HG02943 (cell line): ENCODE measurements around the gene C1orf35.
"Not testable (repeated sequence)": the region's sequence is repeated elsewhere in the genome, so short reads cannot be mapped to it uniquely, and the experiment has no call there.

ENCODE experiments used
- ATAC-seq: cut with Tn5 transposase; IDR thresholded peaks from one replicate; pipeline ENCODE4 v1.9.1; 2021; ENCODE audit warnings: mild to moderate bottlenecking, low read depth, moderate library complexity; ENCODE audit not compliant: unreplicated experiment

The C1orf35 gene

DNA sequence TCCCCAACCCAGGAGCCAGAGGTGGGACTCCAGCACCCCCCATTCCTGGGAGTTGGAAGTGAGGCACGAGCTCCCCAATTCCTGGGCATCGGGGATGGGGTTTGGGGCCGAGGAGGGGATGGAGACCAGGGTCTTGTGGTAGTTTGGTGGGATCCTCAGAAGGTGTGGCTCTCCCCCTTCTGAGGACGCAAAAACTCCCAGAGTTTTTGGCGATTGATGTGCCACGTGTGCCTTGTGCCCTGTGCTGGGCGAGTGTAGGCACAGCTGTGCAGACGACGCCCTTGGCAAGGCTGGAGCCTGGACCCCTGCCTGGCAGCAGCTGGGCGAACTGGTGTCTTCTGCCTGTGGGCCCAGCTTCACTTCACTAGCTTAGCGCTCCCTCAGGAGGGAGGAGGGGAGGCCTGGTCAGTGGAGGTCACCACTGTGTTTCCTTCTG is 39.6 kb upstream of the C1orf35 start:
- no peak for ATAC-seq

GRCh38 chr1:228142155-228142691 is 39.1 kb upstream of the C1orf35 start:
- no peak for ATAC-seq

GRCh38 chr1:228141226-228142044 is 38.3 kb upstream of the C1orf35 start:
- ATAC-seq = no peak

GRCh38 chr1:228140724-228141225 is 37.6 kb upstream of the C1orf35 start:
- no peak for ATAC-seq

DNA sequence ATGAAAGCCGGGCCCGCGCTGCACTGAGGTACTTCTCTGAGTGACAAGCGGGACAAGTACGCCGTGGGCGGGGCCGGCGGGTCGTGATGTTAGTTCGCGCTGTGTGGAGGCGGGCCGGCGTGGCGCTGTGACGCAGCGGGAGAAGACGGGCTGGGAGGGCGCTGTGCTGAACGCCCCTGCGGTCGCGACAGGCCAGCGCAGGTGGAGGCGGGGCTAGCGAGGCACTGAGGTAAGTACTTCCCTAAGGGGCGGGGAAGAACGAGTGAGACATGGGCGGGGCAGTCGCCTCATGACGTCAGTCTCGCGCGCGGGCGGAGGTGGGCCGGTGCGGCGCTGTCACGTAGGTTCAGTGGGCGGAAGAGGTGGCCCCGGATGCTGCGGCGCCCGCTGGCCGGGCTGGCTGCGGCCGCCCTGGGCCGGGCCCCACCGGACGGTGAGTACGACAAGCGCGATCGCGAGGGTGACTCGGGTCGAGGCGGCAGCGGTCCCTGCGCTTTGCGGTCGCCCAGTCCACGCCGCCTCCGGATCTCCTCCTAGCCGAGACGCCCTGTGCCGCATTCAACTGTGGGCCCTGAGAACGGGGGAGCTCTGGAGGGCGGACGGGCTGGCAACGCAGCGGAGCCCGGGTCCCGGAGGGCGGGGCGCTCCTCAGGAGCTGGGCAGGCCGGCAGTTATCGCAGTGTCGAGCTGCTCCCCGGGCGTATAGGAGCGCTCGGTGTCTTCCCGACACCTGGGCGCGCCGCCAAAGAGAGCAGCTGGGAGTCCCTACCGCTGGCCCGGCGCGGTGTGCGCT is 37.0 kb upstream of the C1orf35 start, which contains the start of gene GUK1:
Gene GUK1 (plus strand): TSS at position 349 of the 793 bp plus-strand sequence. CDS start 24 bp downstream, at position 373.
- ATAC-seq = peak; percentile 90

DNA sequence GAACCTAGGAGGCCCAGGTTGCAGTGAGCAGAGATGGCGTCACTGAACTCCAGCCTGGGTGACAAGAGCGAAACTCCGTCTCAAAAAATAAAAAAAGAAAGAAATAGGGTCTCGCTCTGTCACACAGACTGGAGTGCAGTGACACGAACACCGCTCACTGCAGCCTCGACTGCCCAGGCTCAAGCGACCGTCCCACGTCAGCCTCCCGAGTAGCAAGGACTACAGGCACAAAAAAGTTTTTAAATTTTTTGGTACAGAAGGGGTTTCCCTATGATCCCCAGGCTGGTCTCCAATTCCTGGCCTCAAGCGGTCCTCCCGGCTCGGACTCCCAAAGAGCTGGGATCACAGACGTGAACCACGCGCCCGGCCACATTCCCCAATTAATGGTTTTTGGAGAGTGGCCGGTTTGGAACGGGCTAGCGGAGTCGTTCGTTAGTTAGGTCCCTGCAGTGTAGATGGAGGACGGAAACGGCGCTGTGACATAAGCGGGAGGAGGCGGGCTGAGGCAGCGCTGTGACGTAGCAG is 36.3 kb upstream of the C1orf35 start:
- ATAC-seq = no peak

DNA sequence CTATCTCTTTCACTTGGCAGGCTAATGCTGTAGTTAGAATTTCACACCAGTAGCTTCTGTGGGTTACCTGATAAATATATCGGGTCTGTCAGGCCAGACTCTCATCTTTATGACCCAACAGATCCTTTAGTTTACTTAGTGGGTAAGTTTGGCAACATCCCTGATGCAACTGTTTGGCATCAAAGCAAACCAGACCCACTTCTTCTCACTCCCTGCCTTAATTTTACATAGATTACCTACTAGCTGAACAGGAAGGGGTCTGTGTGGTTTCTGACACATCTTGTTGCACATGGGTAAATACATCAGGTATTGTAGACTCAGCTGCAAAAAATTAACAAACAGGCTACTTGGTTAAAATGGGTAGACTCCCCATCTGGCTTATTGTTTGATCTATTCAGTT is 33.8 kb upstream of the C1orf35 start:
- no peak for ATAC-seq

GRCh38 chr1:228134591-228134990 is 31.5 kb upstream of the C1orf35 start:
- ATAC-seq = no peak

DNA sequence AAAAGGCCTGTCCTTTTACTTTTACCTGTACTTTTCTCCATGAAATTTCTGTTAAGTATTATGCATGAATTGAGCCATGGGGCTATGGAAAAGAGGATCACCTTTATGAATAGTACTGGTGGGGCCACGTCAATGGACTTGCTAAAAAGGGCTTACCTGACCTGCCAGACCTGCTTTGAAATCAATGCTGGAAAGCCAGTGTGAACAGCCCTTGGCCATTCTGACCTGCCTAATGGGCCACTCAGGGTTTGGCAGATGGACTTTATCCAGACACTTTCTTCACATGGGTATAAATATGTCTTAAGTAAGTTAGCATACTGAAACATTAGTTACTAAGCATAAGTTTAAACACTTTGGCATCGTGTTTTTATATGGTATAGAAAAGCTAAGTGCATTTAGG is 28.6 kb upstream of the C1orf35 start:
- ATAC-seq = no peak

- no peak for ATAC-seq
Measured at GRCh38 chr1:228125185-228125584, 22.1 kb upstream of the C1orf35 start.

- ATAC-seq = no peak
Measured at GRCh38 chr1:228123505-228123904, 20.4 kb upstream of the C1orf35 start.

DNA sequence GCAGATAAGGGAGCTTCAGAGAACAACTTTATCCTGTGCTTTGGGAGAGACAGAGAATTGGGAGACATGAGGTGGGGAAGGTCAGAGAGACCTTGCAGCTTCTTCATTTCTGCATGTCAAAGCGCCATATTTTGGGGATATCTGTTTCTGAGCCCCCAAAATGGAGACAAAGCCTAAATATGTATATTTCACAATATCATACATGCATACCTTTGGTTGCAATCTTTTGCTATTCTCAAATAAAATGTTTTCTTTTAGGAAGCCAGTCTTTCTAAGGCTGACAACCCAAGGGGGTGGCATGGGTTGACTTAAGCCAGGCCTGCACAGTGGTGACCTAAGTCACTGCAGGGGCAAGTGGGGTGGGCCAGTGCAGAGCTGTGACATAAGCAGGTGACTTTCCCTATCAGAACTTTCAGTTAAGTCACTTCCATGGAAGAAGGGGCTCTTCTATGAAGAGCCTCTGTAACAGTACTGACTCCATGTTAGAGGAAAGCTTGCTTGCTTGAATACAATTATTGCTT is 19.9 kb upstream of the C1orf35 start:
- ATAC-seq = no peak

DNA sequence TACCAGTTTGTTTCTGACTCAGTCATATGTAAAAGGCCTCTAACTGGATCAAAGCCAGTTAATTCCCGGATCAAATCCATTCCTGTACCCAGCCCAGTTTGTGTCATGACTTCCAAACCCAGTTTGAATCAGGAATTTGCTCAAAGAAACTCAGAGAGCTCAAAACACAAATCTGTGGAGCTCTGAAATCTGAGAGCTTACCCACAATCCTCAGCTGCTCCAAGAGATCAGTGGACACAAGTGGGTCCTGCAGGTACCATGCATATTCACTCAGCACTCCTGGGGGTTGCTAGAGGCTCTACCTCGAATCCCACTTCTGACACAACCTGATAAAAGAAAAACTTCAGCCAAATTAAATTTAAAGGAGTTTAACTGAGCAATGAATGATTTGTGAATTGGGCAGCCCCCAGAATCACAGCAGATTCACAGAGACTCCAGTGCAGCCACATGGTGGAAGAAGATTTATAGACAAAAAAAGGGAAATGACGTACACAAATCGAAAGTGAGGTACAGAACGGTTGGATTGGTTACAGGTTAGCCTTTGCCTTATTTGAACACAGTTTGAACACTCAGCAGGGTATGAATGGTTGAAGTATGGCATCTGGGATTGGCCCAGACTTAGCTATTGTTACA is 17.8 kb upstream of the C1orf35 start:
- ATAC-seq = no peak

GRCh38 chr1:228120351-228120750 is 17.2 kb upstream of the C1orf35 start:
- ATAC-seq = no peak

GRCh38 chr1:228118040-228118439 is 14.9 kb upstream of the C1orf35 start:
- no peak for ATAC-seq

DNA sequence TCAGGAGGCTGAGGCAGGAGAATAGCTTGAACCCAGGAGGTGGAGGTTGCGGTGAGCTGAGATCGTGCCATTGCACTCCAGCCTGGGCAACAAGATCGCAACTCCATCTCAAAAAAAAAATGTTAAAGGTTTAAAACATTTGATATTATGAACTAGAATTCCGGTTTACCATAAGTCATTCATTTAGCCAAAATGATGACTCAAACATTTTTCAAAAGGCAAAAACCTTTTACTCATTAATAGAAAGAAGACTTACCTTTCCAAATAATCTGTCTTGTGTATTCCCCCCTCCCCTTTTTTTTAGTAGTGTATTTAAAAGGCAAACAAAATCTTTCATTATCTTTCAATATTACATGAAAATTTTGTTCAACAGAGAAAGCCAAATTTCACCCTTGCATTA is 14.2 kb upstream of the C1orf35 start:
- ATAC-seq = no peak

GRCh38 chr1:228114827-228115226 is 11.7 kb upstream of the C1orf35 start:
- ATAC-seq = no peak

- ATAC-seq = no peak
Measured at GRCh38 chr1:228112617-228113016, 9.5 kb upstream of the C1orf35 start.

- ATAC-seq = no peak
Measured at GRCh38 chr1:228112167-228112566, 9.0 kb upstream of the C1orf35 start.

DNA sequence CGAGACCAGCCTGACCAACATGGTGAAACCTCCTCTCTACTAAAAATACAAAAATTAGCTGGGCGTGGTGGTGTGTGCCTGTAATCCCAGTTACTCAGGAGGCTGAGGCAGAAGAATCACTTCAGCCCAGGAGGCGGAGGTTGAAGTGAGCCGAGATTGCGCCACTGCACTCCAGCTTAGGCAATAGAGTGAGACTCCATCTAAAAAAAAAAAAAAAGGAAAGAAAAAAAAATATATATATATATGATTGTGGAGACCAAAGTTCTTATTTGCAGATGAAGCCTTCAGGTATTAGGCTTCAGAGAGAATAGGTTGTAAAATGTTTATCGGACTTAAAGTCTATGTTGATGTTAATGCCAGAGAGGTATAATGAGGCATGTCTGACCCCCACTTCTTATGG is 8.2 kb upstream of the C1orf35 start:
- ATAC-seq = not testable (repeated sequence)
